ENCODE measurements around the gene CALN1.

Gene CALN1

DNA sequence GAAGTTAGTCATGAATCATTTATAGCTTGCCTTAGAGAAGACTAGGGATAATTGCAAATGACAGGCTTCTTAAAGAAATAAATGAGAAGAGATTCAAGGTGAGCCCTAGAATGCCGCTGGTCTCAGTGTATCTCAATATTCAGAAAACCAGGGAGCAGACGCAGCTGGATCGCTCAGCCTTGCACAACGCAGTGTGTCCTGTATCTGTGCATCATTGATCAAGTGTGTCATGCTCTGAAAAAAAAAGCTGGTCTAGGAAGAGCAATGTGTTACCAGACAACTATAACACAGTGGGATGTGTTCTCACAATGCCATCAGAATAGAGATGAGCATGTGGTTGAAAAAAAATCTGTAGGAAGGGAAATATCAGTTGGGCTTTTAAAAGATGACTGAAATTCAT is 230.1 kb downstream of the CALN1 start:
- no peak for DNase-seq (ENCODE audit: low spot score)

DNA sequence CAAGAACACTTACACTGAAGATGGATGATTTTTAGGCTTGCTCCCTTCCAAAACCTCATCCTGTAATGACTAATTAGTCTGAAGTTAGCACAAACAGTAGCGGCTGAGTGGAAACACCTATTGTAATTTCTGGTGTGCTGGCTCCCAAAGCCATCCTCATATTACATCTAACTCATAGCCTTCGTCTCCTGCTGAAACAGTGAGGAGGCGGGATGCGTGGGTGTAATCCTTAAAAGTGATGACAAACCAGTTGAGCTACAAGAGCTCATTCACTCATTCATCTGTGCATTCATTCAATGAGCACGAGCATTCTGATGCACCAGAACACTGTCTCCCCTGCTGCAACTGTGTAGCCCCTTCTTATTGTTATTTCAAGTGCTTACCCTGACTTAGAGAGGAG is 235.3 kb downstream of the CALN1 start:
- DNase-seq (ENCODE audit: low spot score) = no peak

DNA sequence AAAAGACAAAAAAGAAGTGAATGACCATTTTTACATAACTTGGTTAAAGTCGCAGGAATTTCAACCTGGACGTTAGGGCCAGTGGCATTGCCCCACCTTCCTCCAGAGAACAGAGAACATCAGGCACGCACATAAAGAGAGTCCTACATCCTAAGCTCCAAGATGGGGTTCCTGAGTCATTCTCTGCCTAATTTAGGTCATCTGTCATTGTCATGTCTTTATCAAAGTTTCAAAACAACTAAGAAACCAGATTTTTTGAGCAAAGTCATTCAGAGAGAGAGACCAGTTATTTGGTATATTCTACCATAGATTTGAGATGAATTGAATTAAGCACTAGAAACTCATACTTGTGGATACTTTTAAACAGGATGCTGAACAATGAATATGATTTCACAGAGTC is 241.7 kb downstream of the CALN1 start:
- DNase-seq (ENCODE audit: low spot score) = no peak

DNA sequence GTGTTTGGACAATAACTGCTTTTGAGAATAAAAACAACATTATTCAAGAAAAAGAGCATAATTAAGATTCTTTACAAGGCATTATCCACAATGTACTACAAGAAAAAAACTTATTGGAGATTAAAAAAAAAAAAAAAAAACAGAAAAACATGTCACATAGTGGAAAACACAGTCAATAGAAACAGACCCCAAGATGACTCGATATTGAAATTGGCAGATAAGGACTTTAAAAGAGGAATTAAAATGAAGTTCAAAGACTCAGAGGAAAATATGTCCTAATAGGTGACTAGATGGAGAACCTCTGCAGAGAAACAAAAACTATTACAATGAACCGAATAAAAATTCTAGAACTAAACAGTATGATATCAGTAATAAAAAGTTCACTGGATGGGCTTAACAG is 248.9 kb downstream of the CALN1 start:
- no peak for DNase-seq (ENCODE audit: low spot score)

DNA sequence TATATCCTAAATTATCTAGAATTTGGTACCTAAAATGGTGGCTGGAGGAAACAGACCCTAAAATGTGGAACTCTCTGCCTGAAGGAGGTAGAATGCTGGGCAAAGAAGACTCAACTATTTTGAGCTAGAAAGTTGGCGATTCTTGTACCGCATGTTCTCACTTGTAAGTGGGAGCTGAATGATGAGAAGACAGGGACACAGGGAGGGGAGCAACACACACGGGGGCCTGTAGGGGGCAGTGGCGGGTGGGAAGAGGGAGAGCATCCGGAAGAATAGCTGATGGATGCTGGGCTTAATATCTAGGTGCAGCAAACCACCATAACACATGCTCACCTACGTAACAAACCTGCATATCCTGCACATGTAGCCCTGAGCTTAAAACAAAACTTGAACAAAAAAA is 250.6 kb downstream of the CALN1 start:
- DNase-seq (ENCODE audit: low spot score) = no peak

DNA sequence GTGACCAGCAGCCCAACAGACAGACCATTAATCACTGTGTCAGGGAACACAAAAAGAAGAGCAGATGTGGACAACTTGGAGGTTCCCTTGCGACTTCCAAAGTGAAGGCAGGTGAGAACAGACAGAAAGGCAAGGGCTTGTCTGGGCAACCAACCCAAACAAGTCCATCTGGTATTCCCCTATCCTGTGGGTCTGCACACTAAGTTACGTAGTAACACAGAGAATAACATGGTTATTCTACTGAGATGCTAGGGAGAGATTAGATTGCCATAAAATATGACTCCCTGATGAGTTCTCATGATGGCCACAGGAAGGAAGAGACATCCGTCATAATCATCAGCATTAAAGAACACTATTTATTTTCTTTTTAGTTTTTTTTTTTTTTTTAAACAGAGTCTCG is 252.2 kb downstream of the CALN1 start:
- no peak for DNase-seq (ENCODE audit: low spot score)

DNA sequence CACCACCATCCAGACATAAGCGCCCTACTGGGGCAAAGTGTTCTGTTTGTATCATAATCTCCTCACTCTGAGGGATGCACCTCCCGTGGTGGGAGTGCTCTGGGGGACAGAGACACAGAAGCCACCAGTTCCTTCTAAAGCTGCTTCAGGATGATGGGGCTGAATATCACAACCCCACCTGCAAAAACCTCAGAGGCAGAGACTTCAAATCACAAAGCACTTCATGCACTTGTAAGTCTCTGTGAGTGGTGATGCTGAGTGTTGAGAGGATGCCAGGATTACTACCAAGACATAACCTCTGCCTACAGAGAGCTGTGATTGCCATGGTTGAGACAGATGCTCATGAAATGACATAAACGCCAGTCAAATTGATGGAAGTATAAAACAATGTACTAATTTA is 255.5 kb downstream of the CALN1 start:
- no peak for DNase-seq (ENCODE audit: low spot score)

DNA sequence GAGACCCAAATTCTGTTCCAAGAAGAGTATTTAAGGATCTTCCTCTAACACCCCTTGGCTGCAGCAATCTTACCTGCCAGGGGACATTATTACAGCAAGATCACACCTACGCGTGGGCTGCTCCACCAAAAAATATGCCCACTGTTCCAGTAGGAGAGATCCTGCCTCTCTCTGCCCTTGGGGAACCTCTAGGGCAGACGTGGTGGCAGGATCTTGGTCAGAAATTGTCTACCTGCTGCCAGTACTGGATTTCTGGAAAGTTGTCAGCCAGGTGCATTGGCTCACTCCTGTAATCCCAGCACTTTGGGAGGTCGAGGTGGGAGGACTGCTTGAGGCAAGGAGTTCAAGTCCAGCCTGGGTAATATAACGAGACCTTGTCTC is 259.0 kb downstream of the CALN1 start:
- DNase-seq (ENCODE audit: low spot score) = no peak

DNA sequence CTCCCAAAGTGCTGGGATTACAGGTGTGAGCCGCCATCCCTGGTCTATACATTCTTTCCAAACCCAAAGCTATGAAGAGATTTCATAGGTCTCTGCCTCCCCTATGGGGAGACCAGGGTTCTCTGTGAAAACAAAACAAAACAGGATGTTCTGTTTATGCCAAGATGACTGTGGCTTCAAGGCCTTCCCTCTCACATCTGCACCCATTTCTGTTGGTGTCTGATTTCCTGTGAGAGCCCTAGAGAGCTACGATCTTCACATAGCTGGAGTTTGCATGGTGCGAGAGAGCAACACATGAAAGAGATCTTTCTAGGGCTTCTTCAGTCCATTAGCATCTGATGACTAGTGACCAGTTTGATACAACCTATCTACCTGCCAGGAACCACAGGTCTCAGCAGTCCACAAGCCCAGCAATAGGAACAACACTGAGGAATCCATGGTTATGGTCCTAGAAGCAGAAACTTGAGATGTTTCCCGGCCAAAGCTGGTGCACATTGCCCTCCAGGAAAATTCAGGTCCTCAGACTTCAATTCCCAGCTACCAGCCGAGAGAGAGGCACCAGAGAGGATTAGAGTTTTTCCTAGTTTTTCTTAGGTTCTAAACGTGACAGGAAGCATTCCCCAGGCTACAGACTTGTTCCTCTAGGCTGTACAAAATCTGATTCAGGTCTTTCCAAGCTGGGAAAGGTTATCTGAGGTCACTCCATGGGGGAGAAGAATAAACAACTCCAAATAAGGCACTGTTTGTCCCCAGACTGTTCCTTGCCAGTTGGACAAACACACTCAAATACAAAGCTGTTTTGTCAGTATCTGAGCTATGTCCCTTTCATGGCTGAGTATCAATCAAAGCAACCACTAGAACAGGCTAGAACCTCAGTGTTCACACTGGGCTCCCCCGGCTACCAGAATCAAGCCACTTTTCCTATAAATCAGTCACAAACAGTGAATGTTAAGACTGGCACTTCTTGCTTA is 259.7 kb downstream of the CALN1 start:
- DNase-seq (ENCODE audit: low spot score) = no peak

DNA sequence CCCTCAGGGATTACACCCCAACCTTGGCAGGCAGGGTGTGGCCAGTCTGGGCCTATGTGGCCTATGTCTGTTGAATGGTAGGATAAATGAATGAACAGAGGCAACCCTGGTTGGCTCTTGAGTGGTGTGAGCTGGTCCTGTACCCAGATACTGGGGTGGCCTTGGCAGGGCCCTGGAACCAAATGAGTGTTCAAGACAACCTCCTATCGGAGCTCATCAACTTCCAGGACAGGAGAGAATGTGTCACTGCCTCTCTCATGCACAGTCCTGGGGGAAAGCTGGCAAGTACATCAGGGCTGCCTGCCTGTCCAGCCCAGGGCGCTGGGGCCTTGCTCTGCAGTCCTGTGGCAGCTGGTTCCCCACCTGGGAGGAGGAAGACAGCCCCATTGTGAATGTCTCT is 271.6 kb downstream of the CALN1 start:
- DNase-seq (ENCODE audit: low spot score) = no peak

DNA sequence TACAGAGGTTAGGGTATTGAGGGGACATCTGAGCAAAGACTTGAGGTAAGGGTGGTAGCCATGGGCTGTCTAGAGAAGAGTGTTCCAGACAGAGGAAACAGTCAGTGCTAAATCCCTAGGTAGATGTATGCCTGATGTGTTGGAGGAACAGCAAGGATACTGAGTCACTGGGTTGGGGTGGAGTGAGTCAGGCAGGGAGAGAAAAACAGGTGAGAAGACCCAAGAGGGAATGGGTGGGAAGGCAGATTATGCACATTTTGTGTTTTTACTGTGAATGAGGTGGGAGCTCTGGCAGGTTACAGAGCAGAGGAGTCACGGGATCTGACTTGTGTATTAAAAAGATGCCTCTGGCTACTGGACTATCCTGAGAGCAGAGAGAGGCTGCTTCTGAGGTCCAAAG is 285.0 kb downstream of the CALN1 start:
- DNase-seq (ENCODE audit: low spot score) = no peak

DNA sequence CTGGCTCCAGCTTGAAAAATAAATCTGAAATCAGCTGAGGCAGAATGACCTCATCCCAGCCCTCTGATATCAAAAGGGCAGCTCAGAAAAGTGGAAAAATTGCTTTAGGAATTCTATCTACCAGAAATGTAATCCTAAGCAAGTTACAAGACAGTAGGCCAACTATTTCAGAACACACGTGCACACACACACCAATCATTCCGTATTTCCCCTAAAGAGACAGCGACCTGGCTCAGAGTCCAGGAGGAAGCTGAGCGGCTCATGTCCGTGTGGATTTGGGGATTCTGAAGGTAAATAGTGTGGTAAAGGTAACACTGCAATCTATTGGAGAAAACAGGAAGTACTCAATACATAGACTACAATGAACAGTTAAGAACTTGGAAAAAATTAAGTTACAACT is 288.2 kb downstream of the CALN1 start:
- DNase-seq (ENCODE audit: low spot score) = no peak

DNA sequence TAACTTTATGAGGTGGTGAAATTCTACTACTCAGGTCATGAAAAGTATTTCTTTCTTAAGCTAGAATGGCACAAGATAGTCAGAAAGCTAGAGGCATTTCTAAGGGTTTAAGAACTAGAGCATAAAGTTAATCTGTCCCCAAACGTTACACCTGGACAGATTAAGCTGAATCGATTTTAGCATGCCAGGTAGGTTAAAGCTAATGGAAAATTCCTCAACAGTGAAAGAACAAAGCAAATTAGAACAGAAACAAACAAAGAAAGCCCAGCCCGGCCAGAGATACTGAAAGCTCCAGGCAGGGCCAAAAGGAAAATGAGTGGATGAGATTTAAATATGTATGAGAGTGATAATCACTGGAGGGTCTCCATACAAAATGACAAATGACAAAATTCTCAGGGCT is 293.8 kb downstream of the CALN1 start:
- DNase-seq (ENCODE audit: low spot score) = no peak

DNA sequence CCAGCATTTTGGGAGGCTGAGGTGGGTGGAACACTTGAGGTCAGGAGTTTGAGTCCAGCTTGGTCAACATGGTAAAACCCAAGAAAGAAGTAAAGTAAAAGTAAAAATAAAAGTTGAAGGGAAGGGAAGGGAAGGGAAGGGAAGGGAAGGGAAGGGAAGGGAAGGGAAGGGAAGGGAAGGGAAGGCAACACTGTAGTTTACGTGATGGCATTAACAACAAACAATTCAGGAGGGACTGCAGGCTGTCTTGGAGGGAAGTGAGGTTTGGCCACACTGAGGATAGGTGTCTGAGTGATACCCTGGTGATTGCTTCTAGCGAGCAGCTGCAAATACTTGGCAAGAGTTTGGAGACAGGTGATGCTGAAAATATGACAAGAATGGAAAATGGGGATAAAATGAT is 298.0 kb downstream of the CALN1 start:
- no peak for DNase-seq (ENCODE audit: low spot score)

DNA sequence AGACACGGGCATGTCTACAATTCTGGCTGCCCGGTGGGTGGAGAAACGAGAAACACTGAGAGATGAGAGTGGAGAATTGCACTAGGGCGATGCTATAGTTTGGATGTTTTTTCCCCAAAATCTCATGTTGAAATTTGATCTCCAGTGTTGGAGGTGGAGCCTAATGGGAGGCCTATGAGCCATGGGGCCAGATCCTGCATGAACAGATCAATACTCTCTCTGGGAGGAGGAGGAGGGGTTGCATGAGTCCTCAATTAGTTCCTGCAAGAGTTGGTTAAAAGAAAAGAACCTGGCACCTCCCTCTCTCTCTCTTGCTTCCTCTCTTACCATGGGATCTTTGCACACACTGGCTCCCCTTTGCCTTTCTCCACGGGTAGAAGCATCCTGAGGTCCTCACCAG is 299.1 kb downstream of the CALN1 start:
- DNase-seq (ENCODE audit: low spot score) = no peak

DNA sequence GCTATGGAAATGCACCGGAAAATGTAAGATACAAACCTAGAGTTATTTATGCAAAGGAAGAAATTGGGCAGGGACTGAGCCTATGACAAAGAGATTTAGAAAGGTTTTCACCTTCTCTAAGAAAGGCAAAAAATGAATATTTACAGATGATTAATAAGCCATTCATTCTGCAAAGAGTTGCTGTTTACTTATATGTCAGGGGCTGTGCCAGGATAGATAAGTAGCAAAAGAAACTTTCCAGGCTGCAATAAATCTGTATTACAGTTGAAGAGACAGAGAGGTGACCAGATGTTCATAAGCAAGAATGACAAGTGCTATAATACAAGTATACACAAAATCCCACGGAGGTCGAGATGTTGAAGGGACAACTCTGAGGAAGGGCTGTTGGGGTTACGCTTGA is 299.6 kb downstream of the CALN1 start:
- DNase-seq (ENCODE audit: low spot score) = no peak

DNA sequence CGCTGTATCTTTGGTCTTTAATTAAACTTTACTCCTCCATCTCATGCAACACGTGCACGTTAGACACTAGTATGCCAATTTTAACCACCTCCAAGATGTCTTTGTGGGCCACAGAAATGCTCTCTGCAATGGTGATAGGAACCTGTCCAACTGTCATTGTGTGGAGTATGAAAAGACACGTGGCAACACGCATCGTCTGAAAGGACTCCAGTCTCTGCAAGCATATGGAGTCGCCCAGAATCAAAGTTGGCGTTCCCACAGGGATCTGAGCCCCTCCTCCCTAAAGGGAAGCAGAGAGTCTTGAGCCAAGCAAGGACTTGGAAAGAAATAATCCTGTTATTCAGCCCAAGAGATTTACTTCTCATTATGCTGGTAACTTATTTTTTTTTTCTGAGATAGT is 301.1 kb downstream of the CALN1 start:
- no peak for DNase-seq (ENCODE audit: low spot score)

DNA sequence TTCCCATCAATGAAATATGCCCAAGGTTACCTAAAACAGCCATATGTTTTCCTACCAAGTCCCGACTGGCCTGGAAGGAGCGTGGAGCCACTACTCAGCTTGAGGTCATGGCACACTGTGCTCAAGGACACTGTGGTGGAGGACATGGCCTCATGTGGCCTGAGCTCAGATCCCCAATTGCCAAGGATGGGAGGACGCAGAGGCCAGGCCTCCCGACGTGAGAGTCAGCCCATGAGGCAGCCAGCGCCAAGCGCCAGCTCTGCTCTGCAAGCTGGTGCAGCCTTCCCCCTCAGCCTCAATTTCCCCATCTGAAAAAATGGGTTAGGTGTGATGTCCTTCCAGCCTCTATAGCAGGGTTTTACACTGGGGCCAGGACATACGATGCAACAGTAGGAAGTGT is 302.6 kb downstream of the CALN1 start:
- no peak for DNase-seq (ENCODE audit: low spot score)

DNA sequence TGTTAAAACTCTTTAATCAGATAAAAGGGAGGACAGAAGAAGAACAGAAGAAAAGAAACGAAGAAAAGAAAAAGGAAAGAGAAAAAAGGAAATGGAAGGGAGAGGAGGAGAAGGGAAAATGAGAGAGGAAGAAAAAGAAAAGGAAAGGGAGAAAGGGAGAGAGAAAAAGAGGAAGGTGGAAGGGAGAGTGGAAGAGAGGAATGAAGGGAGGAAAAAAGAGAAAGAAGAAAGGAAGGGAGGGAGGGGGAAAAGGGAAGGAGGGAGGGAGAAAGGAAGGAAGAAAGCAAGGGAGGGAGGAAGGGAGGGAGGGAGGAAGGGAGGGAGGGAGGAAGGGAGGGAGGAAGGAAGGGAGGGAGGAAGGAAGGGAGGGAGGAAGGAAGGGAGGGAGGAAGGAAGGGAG is 305.7 kb downstream of the CALN1 start:
- DNase-seq (ENCODE audit: low spot score) = no peak

DNA sequence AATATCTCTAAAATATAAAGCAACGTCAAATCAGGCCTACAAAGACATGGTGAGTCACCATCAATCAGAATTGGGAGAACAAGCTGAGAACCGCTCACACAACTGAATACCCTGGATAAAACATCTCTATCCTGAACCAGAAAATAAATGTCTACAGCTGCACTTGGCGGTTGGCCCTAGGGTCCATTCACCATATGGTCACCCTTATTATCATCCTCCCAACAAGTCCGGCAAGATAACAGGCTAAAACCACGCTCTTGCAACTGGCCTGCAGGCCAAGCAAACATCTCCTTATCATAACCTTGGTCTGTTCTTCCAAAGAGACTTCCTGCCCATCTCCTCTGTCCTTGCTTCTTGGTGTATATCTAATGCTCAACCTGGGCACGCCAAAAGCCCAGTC is 310.7 kb downstream of the CALN1 start:
- no peak for DNase-seq (ENCODE audit: low spot score)

DNA sequence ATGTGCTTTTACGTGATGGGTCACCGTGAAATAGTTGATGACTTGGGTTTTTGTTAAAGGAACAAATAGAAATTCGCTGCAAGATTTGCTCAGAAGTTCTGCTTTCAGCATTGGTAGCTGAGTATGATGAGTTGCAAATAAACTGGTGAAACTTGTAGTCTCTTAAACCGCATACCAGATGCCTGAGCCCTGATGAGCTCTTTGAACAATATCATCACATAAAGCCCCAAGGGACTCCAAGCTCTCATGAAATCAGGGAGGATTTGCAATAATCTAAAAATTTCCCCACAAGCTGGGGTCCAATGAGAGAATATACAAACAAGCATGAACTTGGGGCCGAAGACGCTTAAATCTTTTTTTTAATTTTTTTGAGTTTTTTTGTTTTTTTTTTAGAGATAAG is 312.4 kb downstream of the CALN1 start:
- no peak for DNase-seq (ENCODE audit: low spot score)

DNA sequence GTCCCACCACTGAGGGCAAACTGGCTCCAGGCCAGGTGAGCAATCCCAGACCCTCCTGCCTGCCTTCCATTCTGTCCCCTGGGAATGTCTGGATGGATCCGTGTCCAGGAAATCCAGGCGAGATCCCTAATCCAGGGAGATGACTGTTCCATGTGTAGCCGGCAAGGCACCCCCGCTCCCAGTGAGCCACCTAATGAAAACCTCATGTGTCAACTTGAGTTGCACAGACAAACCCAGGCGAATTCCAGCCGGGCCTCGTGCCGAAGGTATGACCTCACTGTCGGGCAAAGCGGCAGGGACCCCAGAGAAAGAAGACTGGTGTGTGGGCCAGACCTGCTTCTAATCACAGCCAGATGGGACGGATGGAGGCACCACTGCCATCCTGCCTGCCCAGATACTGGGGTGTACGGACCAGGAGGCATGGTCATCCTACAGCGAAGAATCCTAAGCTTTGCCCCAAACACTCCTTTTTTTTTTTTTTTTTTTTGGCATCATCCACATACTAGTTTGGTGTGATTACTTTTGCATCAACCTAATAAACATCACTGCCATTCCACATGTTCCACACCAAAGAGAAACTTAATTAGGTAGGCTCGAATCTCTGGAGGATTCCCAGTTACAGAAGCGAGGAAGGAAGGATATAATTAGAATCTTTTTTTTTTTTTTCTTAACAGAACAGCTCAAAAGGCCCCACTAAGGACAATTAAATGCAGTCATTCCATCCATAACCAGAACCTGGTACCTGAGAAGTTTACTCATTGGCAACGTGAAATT is 313.1 kb downstream of the CALN1 start:
- DNase-seq (ENCODE audit: low spot score) = no peak

DNA sequence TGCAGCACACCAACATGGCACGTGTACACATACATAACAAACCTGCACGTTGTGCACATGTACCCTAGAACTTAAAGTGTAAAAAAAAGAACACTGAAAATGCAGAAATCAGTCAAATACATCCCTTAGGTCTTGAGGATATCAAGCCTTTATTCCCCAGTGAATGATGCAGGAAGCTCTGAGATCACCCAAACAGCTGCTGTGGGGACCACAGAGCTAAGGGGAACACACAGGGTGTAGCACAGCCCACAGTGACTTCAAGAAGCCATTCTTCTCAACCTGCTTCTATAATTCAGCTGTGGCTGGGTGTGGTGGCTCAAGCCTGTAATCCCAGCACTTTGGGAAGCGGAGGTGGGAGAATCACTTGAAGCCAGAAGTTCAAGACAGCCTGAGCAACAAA is 314.9 kb downstream of the CALN1 start:
- no peak for DNase-seq (ENCODE audit: low spot score)

DNA sequence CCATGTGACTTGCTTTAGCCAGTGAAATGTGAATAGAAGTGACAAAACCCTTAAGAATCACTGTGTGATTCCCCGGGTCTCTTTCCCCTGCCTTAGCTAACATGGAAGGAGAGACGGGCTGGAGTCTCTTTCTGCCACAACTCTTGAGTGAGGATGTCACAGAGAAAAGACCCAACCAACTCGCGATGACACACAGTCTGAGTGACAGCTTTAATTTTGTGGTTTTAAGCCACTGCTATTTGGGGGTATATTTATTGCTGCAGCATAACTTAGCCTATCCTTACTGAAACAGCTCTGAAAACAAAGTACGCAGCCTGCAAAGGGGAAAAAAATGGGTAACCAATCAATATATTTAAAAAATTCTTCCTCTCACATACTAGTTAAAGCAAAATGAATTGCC is 319.4 kb downstream of the CALN1 start:
- DNase-seq (ENCODE audit: low spot score) = no peak

All from iPS-NIHi11 (cell line).